Endothelial cell of umbilical vein (primary cell): Measurements from ENCODE around the gene NXN. TPM values are rescaled to one million over a fixed set of nuclear protein-coding genes. Genes with fewer than 3 reads are reported as not detected.

Source experiments
- Bru-seq: library from RNA; stranded (reverse); fragments of 400-500 nt; gene quantifications from one replicate; lab custom pipeline; 2021; lab: Mats Ljungman, UMichigan
- BruChase-seq, 2 experiments: library from RNA; stranded (reverse); fragments of 400-500 nt; gene quantifications; one replicate each; lab custom pipeline; 2021; lab: Mats Ljungman, UMichigan
- BruUV-seq: library from RNA; stranded (reverse); fragments of 400-500 nt; replicated peaks from 2 replicates; lab custom pipeline; 2021; lab: Mats Ljungman, UMichigan
- CTCF ChIA-PET: fragments of 300-600, 350-600 bp; sonication (Branson Sonifier 250); formaldehyde crosslinking; loops from one replicate; lab custom pipeline; 2021; ENCODE audit warnings: antibody characterized with exemption, inconsistent platforms; lab: Charles Lee
- POLR2A ChIA-PET: fragments of 300-600, 350-600 bp; sonication (Branson Sonifier 250); formaldehyde crosslinking; loops from one replicate; lab custom pipeline; 2021; ENCODE audit warnings: antibody characterized with exemption, inconsistent platforms; lab: Charles Lee
- DNase-seq: peaks from one replicate; pipeline ENCODE4 v3.0.0-alpha.2; 2011; ENCODE audit warnings: low read depth, low spot score
- FAIRE-seq: peaks from 2 replicates; lab custom pipeline; 2011; peaks lifted over from hg19 to GRCh38; lab: Jason Lieb, UNC
- H2AFZ ChIP-seq: 2 replicates; pipeline ENCODE4 v1.6.0; 2012; ENCODE audit warnings: low read depth, low read length, control low read depth, inconsistent platforms
- H3K27ac ChIP-seq: 2 replicates; pipeline ENCODE4 v1.5.1; 2011; ENCODE audit warnings: low read depth, mild to moderate bottlenecking, control low read depth, low read length, moderate library complexity; ENCODE audit not compliant: insufficient read depth
- H3K27me3 ChIP-seq, 2 experiments: 2 replicates each; pipeline versions ENCODE4 v1.6.0 to v1.6.1; 2011; ENCODE audit warnings: low read length in 2 of 2, mixed read lengths in 1 of 2; ENCODE audit not compliant: control insufficient read depth in 2 of 2, insufficient read depth in 2 of 2
- H3K36me3 ChIP-seq, 2 experiments: 2 replicates in 1 of 2; 3 replicates in 1 of 2; pipeline ENCODE4 v1.5.1; 2011; ENCODE audit warnings: low read length in 2 of 2, mild to moderate bottlenecking in 1 of 2, moderate library complexity in 1 of 2; ENCODE audit not compliant: control insufficient read depth in 2 of 2, insufficient read depth in 2 of 2; ENCODE audit errors: extremely low read depth in 1 of 2
- H3K4me1 ChIP-seq: 3 replicates; pipeline ENCODE4 v1.5.1; 2011; ENCODE audit warnings: mild to moderate bottlenecking, low read length; ENCODE audit not compliant: control insufficient read depth, insufficient read depth; ENCODE audit errors: extremely low read depth
- H3K4me2 ChIP-seq: 2 replicates; pipeline ENCODE4 v1.6.1; 2011; ENCODE audit warnings: low read length, control low read depth, mixed read lengths; ENCODE audit not compliant: insufficient read depth
- H3K4me3 ChIP-seq, 3 experiments: fragments of 200-600 bp in 1 of 3; sonication (generic), shearing (Covaris generic) in 1 of 3; replicated peaks in 1 of 3; 2 replicates each; pipeline ENCODE4 v1.5.1; 2011 to 2016; ENCODE audit warnings: control low read depth in 3 of 3, low read length in 3 of 3, mild to moderate bottlenecking in 2 of 3, inconsistent platforms in 1 of 3, low read depth in 1 of 3, moderate library complexity in 1 of 3; ENCODE audit not compliant: insufficient read depth in 1 of 3
- H3K79me2 ChIP-seq: 2 replicates; pipeline ENCODE4 v1.6.0; 2012; ENCODE audit warnings: low read length, inconsistent platforms; ENCODE audit not compliant: control insufficient read depth, insufficient read depth
- H3K9ac ChIP-seq: replicated peaks from 2 replicates; pipeline ENCODE3; 2011; ENCODE audit warnings: low read length, control low read depth; ENCODE audit not compliant: insufficient read depth; ENCODE audit errors: extremely low read depth
- H3K9me1 ChIP-seq: replicated peaks from 3 replicates; pipeline ENCODE4 v1.6.0; 2011; ENCODE audit warnings: mild to moderate bottlenecking, low read length; ENCODE audit not compliant: control insufficient read depth, insufficient read depth; ENCODE audit errors: extremely low read depth
- H3K9me3 ChIP-seq: replicated peaks from 2 replicates; pipeline ENCODE4 v1.5.1; 2012; ENCODE audit warnings: low read length, inconsistent platforms; ENCODE audit not compliant: control insufficient read depth, insufficient read depth
- H4K20me1 ChIP-seq: replicated peaks from 2 replicates; pipeline ENCODE3; 2011; ENCODE audit warnings: mild to moderate bottlenecking, low read length; ENCODE audit not compliant: control insufficient read depth, insufficient read depth; ENCODE audit errors: extremely low read depth
- GATA2 ChIP-seq: IDR thresholded peaks from 2 replicates; pipeline ENCODE4 v1.7.0; 2011; ENCODE audit warnings: low read depth, mild to moderate bottlenecking, moderate library complexity, mixed read lengths, low read length; ENCODE audit not compliant: insufficient read length, insufficient read depth
- POLR2A ChIP-seq: IDR thresholded peaks from 2 replicates; pipeline ENCODE4 v1.6.1; 2012; ENCODE audit warnings: low read depth, mild to moderate bottlenecking, control low read depth, low read length
- POLR2AphosphoS5 ChIP-seq: IDR thresholded peaks from 2 replicates; pipeline ENCODE4 v1.6.1; 2012; ENCODE audit warnings: low read depth, mild to moderate bottlenecking, control low read depth, low read length, moderate library complexity; ENCODE audit not compliant: insufficient read depth
- dilution Hi-C: fragments of 300-500 bp; cut with MboI; formaldehyde crosslinking; loops from one replicate; pipeline ENCODE4 v1.15.0; 2019; ENCODE audit warnings: low sequenced_read_pairs; ENCODE audit not compliant: extremely low pct_ligation_motif_present
- intact Hi-C: fragments of 100-400 bp; cut with micrococcal nuclease; formaldehyde crosslinking; loops from one replicate; pipeline ENCODE4 v1.10.0; 2022
- long read RNA-seq: library from polyadenylated mRNA; stranded (forward); transcript quantifications from one replicate; pipeline ENCODE4 v2.0.0, GENCODE V29; 2021
- polyA minus RNA-seq, 3 experiments: library from RNA; depleted of rRNA, polyadenylated mRNA; stranded (reverse); fragments of >200 nt; gene quantifications; 1 replicate in 1 of 3; 2 replicates in 2 of 3; pipeline ENCODE4 v1.2.3, GENCODE V29; 2011
- polyA plus RNA-seq, 4 experiments: library from polyadenylated mRNA; depleted of rRNA in 3 of 4; stranded (reverse) in 3 of 4; unstranded in 1 of 4; fragments of >200 nt; gene quantifications; 2 replicates each; pipeline versions ENCODE4 v1.2.1 to v1.2.3, GENCODE V29; 2011 to 2012; ENCODE audit warnings: missing spikeins in 1 of 4
- total RNA-seq: library from RNA; stranded (reverse); gene quantifications from 2 replicates; pipeline ENCODE4 v1.2.3, GENCODE V29; 2021
- TF ChIP-seq, protein P1 (sequence below), 2 donors: IDR thresholded peaks; 1 replicate in 1 of 2; 2 replicates in 1 of 2; pipeline ENCODE4 v1.5.1; 2011; ENCODE audit warnings: low read length in 2 of 2, mild to moderate bottlenecking in 2 of 2, moderate library complexity in 2 of 2, control low read depth in 1 of 2, inconsistent platforms in 1 of 2, low read depth in 1 of 2; ENCODE audit not compliant: insufficient read depth in 1 of 2; ENCODE audit errors: extremely low read depth in 1 of 2

The NXN gene
- total RNA-seq (58.9 and 77.3 TPM in 2 replicates), polyA plus RNA-seq (69.5 and 79.0 TPM in 2 replicates), polyA minus RNA-seq (58.4 and 79.1 TPM in 2 replicates), Bru-seq, nascent RNA (percentile 72 among the genes with signal in this experiment), BruChase-seq, experiment 1, labeled RNA remaining after a 6-hour chase (percentile 82 among the genes with signal in this experiment), BruChase-seq, experiment 2, labeled RNA remaining after a 2-hour chase (percentile 79 among the genes with signal in this experiment)
- polyA plus RNA-seq (2011; cell fraction: cytosol; rRNA removed), result 30.9 and 37.0 TPM in 2 replicates
- polyA plus RNA-seq (2011; cell fraction: nucleus; rRNA removed), result 23.1 and 36.3 TPM in 2 replicates
- 19.7 and 40.2 TPM in 2 replicates for polyA plus RNA-seq (2012)
- 5.2 TPM for polyA minus RNA-seq (2011; cell fraction: cytosol; rRNA and poly(A)+ RNA removed)
- polyA minus RNA-seq (2011; cell fraction: nucleus; rRNA and poly(A)+ RNA removed), result 27.9 and 31.7 TPM in 2 replicates
- long read RNA-seq, transcript NXN-201 (8 exons, 3,036 nt), result major isoform, 36 of 57 reads
- long read RNA-seq, partial matches to known transcripts, result 4 of 57 reads
- long read RNA-seq, other reads (novel, unspliced or antisense), result 15 of 57 reads

- BruUV-seq, result no TSS peak
- FAIRE-seq, result peak; percentile 56
- dilution Hi-C loops, result loop anchor here (25.0 kb wide), 1 partner anchor 192 kb away; the partner anchor contains the start of genes GLOD4 and MRM3
Observed at GRCh38 chr17:979539-980405, at the start of gene NXN. Gene NXN, minus strand, starts transcription at chr17:979776.

More at GRCh38 chr17:979539-980405, at the start of gene NXN:
- Histone ChIP-seq H3K36me3 (no peaks in the 10 kb centered on the region), H3K9me1 (no peaks in the 10 kb centered on the region), H3K9ac (peak within 1 kb of the TSS; percentile 66), H2AFZ (peak within 1 kb of the TSS; percentile 93), H3K27ac (no peak within 1 kb of the TSS), H3K4me3 (peak within 1 kb of the TSS; percentile 84 to 93 (median 91)), H3K27me3 (no peaks in the 10 kb centered on the region), H4K20me1 (no peaks in the 10 kb centered on the region), H3K9me3 (no peaks in the 10 kb centered on the region), H3K79me2 (peaks cover 17% of the 10 kb centered on the region), H3K4me2 (peak within 1 kb of the TSS; percentile 99), H3K4me1 (peaks cover 21% of the 10 kb centered on the region)
- TF ChIP-seq POLR2A, result peak; percentile 82
- TF ChIP-seq GATA2, result no peak
- TF ChIP-seq, protein P1, sequence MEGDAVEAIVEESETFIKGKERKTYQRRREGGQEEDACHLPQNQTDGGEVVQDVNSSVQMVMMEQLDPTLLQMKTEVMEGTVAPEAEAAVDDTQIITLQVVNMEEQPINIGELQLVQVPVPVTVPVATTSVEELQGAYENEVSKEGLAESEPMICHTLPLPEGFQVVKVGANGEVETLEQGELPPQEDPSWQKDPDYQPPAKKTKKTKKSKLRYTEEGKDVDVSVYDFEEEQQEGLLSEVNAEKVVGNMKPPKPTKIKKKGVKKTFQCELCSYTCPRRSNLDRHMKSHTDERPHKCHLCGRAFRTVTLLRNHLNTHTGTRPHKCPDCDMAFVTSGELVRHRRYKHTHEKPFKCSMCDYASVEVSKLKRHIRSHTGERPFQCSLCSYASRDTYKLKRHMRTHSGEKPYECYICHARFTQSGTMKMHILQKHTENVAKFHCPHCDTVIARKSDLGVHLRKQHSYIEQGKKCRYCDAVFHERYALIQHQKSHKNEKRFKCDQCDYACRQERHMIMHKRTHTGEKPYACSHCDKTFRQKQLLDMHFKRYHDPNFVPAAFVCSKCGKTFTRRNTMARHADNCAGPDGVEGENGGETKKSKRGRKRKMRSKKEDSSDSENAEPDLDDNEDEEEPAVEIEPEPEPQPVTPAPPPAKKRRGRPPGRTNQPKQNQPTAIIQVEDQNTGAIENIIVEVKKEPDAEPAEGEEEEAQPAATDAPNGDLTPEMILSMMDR (IDR thresholded peaks at IDR 0.05; ENCODE audit: extremely low read depth in 1 of 2, insufficient read depth in 1 of 2, low read depth in 1 of 2, low read length in 2 of 2), result peak in 1 of 2 donors; percentile 45
- peak; percentile 71 for TF ChIP-seq POLR2AphosphoS5
- CTCF ChIA-PET, result interaction anchor here (0.6 to 7.8 kb wide), 35 partner anchors 11 to 835 kb away, joined by 3 to 341 read pairs (median 4); partner anchors contain the start of genes GEMIN4, GLOD4 and TIMM22
- DNase-seq, result peak; percentile 80
- POLR2A ChIA-PET, result interaction anchor here (0.7 to 0.9 kb wide), 3 partner anchors 100 to 182 kb away, joined by 3 read pairs; no protein-coding TSS in a partner anchor
- intact Hi-C loops, result loop anchor here (1.0 to 5.0 kb wide), 5 partner anchors 47 to 569 kb away; a partner anchor contains a TSS
